IPS DF 6.9 (cell line): ENCODE results near the gene NBAS.
"Not testable (repeated sequence)": the region's sequence is repeated elsewhere in the genome, so short reads cannot be mapped to it uniquely, and the experiment has no call there.

ENCODE experiments used
- DNase-seq: peaks from one replicate; pipeline ENCODE4 v3.0.0-alpha.2; 2013; ENCODE audit warnings: low read depth, low spot score
- H3K27ac ChIP-seq: one replicate; pipeline ENCODE4 v1.5.1; 2013; ENCODE audit warnings: low read length, control low read depth
- H3K27me3 ChIP-seq: 2 replicates; pipeline ENCODE4 v1.6.1; 2013; ENCODE audit warnings: mild to moderate bottlenecking, low read length; ENCODE audit not compliant: control insufficient read depth, insufficient read depth
- H3K36me3 ChIP-seq: 2 replicates; pipeline ENCODE4 v1.6.1; 2013; ENCODE audit warnings: low read length; ENCODE audit not compliant: control insufficient read depth, insufficient read depth
- H3K4me1 ChIP-seq: 2 replicates; pipeline ENCODE4 v1.6.1; 2013; ENCODE audit warnings: low read length; ENCODE audit not compliant: control insufficient read depth, insufficient read depth
- H3K4me3 ChIP-seq: 2 replicates; pipeline ENCODE4 v1.5.1; 2013; ENCODE audit warnings: mild to moderate bottlenecking, low read length
- H3K9me3 ChIP-seq: 2 replicates; pipeline ENCODE4 v1.6.1; 2013; ENCODE audit warnings: low read length, inconsistent platforms; ENCODE audit not compliant: control insufficient read depth, insufficient read depth
- WGBS: extraction: QIAGEN DNeasy Blood & Tissue Kit; methylation state at CpG from one replicate; pipeline ENCODE4 v1.1.7; 2013; ENCODE audit warnings: mixed read lengths, missing lambda C conversion rate; ENCODE audit not compliant: insufficient read length, insufficient coverage; 5-methylcytosine and 5-hydroxymethylcytosine counted together

Gene NBAS

GRCh38 chr2:15260196-15260595 lies 300.9 kb downstream of the NBAS start:
- Histone ChIP-seq H3K27ac (no peak overlapping the region), H3K27me3 (no peaks in the 10 kb centered on the region), H3K4me3 (no peak overlapping the region), H3K36me3 (no peaks in the 10 kb centered on the region), H3K9me3 (no peaks in the 10 kb centered on the region), H3K4me1 (peaks cover 6% of the 10 kb centered on the region; the same call in 1 of the 2 replicates)
- WGBS: no CpG with 5 or more reads among the region's 3 CpGs
- no peak for DNase-seq

GRCh38 chr2:15259356-15259756 lies 301.8 kb downstream of the NBAS start:
- no peak overlapping the region for H3K27ac ChIP-seq
- WGBS: no CpG with 5 or more reads among the region's 1 CpG
- peaks cover 6% of the 10 kb centered on the region; the same call in 1 of the 2 replicates for H3K4me1 ChIP-seq
- DNase-seq: peak; percentile 58
- H3K4me3 ChIP-seq: no peak overlapping the region
- no peaks in the 10 kb centered on the region for H3K36me3 ChIP-seq
- no peaks in the 10 kb centered on the region for H3K27me3 ChIP-seq
- H3K9me3 ChIP-seq: no peaks in the 10 kb centered on the region

DNA sequence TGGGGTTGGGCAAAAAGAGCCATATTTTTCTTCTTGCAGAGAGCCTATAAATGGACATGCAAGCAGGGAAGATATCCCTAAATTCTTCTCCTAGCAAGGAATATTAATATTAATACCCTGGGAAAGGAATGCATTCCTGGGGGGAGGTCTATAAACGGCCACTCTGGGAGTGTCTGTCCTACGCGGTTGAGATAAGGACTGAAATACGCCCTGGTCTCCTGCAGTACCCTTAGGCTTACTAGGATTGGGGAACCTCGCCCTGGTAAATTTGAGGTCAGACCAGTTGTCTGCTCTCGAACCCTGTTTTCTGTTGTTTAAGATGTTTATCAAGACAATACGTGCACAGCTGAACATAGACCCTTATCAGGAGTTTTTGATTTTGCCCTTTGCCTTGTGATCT lies 302.7 kb downstream of the NBAS start:
- H3K4me1 ChIP-seq, H3K36me3 ChIP-seq, H3K27ac ChIP-seq, H3K9me3 ChIP-seq, H3K4me3 ChIP-seq, H3K27me3 ChIP-seq, DNase-seq: not testable (repeated sequence)
- no CpG with 5 or more reads among the region's 7 CpGs for WGBS

GRCh38 chr2:15253835-15254286 lies 307.3 kb downstream of the NBAS start:
- WGBS: no CpG with 5 or more reads among the region's 3 CpGs
- no peaks in the 10 kb centered on the region for H3K9me3 ChIP-seq
- no peaks in the 10 kb centered on the region for H3K4me1 ChIP-seq
- DNase-seq: no peak
- no peaks in the 10 kb centered on the region for H3K36me3 ChIP-seq
- H3K27ac ChIP-seq: no peak overlapping the region
- H3K27me3 ChIP-seq: no peaks in the 10 kb centered on the region
- H3K4me3 ChIP-seq: no peak overlapping the region

- Histone ChIP-seq H3K4me1 (no peaks in the 10 kb centered on the region), H3K27ac (no peak overlapping the region), H3K27me3 (no peaks in the 10 kb centered on the region), H3K9me3 (no peaks in the 10 kb centered on the region), H3K36me3 (no peaks in the 10 kb centered on the region), H3K4me3 (no peak overlapping the region)
- no peak for DNase-seq
- no CpG with 5 or more reads among the region's 2 CpGs for WGBS
Observed at GRCh38 chr2:15253247-15253646, 307.9 kb downstream of the NBAS start.

- WGBS: no CpG with 5 or more reads among the region's 3 CpGs
- no peak for DNase-seq
- H3K27ac ChIP-seq: no peak overlapping the region
Observed at GRCh38 chr2:15251753-15252152, 309.4 kb downstream of the NBAS start.

DNA sequence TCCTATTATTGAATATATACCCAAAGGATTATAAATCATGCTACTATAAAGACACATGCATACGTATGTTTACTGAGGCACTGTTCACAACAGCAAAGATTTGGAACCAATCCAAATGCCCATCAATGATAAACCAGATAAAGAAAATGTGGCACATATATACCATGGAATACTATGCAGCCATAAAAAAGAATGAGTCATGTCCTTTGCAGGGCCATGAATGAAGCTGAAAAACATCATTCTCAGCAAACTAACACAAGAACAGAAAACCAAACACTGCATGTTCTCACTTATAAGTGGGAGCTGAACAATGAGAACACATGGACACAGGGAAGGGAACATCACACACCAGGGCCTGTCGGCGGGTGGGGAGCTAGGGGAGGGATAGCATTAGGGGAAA lies 310.2 kb downstream of the NBAS start:
- H3K4me1 ChIP-seq, H3K27me3 ChIP-seq, H3K36me3 ChIP-seq, H3K4me3 ChIP-seq, DNase-seq, H3K27ac ChIP-seq, H3K9me3 ChIP-seq: not testable (repeated sequence)
- no CpG with 5 or more reads among the region's 3 CpGs for WGBS

More at GRCh38 chr2:15251753-15252152, 309.4 kb downstream of the NBAS start:
- no peak overlapping the region for H3K4me3 ChIP-seq
- H3K27me3 ChIP-seq: no peaks in the 10 kb centered on the region
- H3K9me3 ChIP-seq: no peaks in the 10 kb centered on the region
- no peaks in the 10 kb centered on the region for H3K4me1 ChIP-seq
- H3K36me3 ChIP-seq: no peaks in the 10 kb centered on the region

DNA sequence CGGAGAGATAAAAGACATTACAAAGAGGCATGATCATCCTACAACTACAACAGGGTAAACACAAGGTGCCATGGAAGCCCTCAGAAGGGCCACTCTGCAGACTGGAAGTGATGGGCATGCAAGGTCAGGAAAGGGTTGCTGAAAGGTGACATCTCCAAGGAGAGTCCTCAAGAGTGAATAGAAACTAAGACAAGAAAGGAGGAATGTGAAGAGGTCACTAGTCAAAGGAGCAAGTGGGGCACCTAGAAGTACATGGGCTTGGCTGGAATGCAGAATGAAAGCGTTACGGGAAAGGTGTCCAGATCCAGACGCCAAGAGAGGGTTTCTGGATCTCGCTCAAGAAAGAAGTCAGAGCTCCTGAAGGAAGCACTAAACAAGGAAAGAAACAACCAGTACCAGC lies 314.3 kb downstream of the NBAS start:
- Histone ChIP-seq H3K4me1 (no peaks in the 10 kb centered on the region), H3K4me3 (no peak overlapping the region), H3K27me3 (no peaks in the 10 kb centered on the region), H3K9me3 (no peaks in the 10 kb centered on the region), H3K36me3 (no peaks in the 10 kb centered on the region), H3K27ac (no peak overlapping the region)
- WGBS: no CpG with 5 or more reads among the region's 5 CpGs
- DNase-seq: no peak

GRCh38 chr2:15243762-15244161 lies 317.4 kb downstream of the NBAS start:
- Histone ChIP-seq H3K27me3 (no peaks in the 10 kb centered on the region), H3K9me3 (no peaks in the 10 kb centered on the region), H3K36me3 (no peaks in the 10 kb centered on the region), H3K4me1 (0 out of 2 replicates have a peak, but pooled peaks cover 1% of the 10 kb centered on the region), H3K27ac (no peak overlapping the region), H3K4me3 (no peak overlapping the region)
- no peak for DNase-seq
- no CpG with 5 or more reads among the region's 6 CpGs for WGBS

DNA sequence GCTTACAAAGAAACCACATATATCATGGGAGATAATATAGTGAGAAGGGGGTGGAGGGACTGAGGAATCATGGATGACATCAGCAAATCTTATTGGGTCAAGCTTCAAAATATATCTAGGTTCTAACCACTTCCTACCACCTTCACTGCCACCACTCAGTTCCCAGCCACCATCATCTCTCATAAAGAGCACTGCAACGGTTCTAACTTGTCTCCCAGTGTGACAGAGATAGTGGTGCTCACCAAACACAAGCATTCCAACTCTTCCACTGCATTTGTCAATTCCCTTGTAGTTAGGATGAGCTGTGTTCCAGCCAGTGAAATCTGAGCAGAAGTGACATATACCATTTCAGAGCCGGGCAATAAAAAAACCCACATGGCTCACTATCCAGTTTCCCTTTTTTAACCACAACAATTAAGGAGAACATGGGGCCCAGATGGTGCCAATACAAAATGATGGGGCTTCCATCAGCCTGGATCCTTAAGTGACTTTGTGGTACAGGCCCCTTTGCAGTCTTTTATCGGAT lies 318.1 kb downstream of the NBAS start:
- H3K27ac ChIP-seq: no peak overlapping the region
- H3K27me3 ChIP-seq: no peaks in the 10 kb centered on the region
- no peak overlapping the region for H3K4me3 ChIP-seq
- no CpG with 5 or more reads among the region's 3 CpGs for WGBS
- no peaks in the 10 kb centered on the region for H3K36me3 ChIP-seq
- H3K4me1 ChIP-seq: 0 out of 2 replicates have a peak, but pooled peaks cover 1% of the 10 kb centered on the region
- no peaks in the 10 kb centered on the region for H3K9me3 ChIP-seq
- no peak for DNase-seq

GRCh38 chr2:15241929-15242328 lies 319.2 kb downstream of the NBAS start:
- no peak overlapping the region for H3K4me3 ChIP-seq
- WGBS: no CpG with 5 or more reads among the region's 3 CpGs
- H3K36me3 ChIP-seq: no peaks in the 10 kb centered on the region
- no peak for DNase-seq
- H3K4me1 ChIP-seq: 0 out of 2 replicates have a peak, but pooled peaks cover 1% of the 10 kb centered on the region
- H3K27me3 ChIP-seq: no peaks in the 10 kb centered on the region
- H3K9me3 ChIP-seq: no peaks in the 10 kb centered on the region
- H3K27ac ChIP-seq: no peak overlapping the region
